ENCODE measurements around the gene OXSR1.

OXSR1 gene

GRCh38 chr3:38164952-38165721, at the start of gene OXSR1:
TSS of gene OXSR1 (plus strand) at chr3:38165537. CDS start at chr3:38165877, 340 bp downstream.
- FAIRE-seq = peak; percentile 62
- DNase-seq (ENCODE audit: low spot score) = peak; percentile 97

GRCh38 chr3:38115645-38116427, 49.5 kb upstream of the OXSR1 start:
- FAIRE-seq (no peak), DNase-seq (ENCODE audit: low spot score) (no peak)

GRCh38 chr3:38116471-38117162, 48.7 kb upstream of the OXSR1 start:
- FAIRE-seq (no peak), DNase-seq (ENCODE audit: low spot score) (no peak)

- no peak for DNase-seq (ENCODE audit: low spot score)
- FAIRE-seq = no peak
Observed at GRCh38 chr3:38117163-38117716, 48.1 kb upstream of the OXSR1 start.

- FAIRE-seq (no peak), DNase-seq (ENCODE audit: low spot score) (peak; percentile 62)
Observed at GRCh38 chr3:38117748-38118420, 47.5 kb upstream of the OXSR1 start.

GRCh38 chr3:38118421-38119247, 46.7 kb upstream of the OXSR1 start:
- DNase-seq (ENCODE audit: low spot score) (no peak), FAIRE-seq (no peak)

- DNase-seq (ENCODE audit: low spot score) (no peak), FAIRE-seq (no peak)
Observed at GRCh38 chr3:38119248-38119544, 46.1 kb upstream of the OXSR1 start.

GRCh38 chr3:38119821-38120692, 45.3 kb upstream of the OXSR1 start:
- DNase-seq (ENCODE audit: low spot score) (no peak), FAIRE-seq (no peak)

- no peak for DNase-seq (ENCODE audit: low spot score)
- no peak for FAIRE-seq
Observed at GRCh38 chr3:38120693-38121450, 44.5 kb upstream of the OXSR1 start.

- DNase-seq (ENCODE audit: low spot score) (no peak), FAIRE-seq (no peak)
Observed at GRCh38 chr3:38121451-38121831, 43.9 kb upstream of the OXSR1 start.

- DNase-seq (ENCODE audit: low spot score) = no peak
- no peak for FAIRE-seq
Observed at GRCh38 chr3:38121832-38122461, 43.4 kb upstream of the OXSR1 start.

- DNase-seq (ENCODE audit: low spot score) = no peak
- FAIRE-seq = no peak
Observed at GRCh38 chr3:38122712-38123290, 42.5 kb upstream of the OXSR1 start.

- FAIRE-seq (no peak), DNase-seq (ENCODE audit: low spot score) (no peak)
Observed at GRCh38 chr3:38124324-38125122, 40.8 kb upstream of the OXSR1 start.

- DNase-seq (ENCODE audit: low spot score) = no peak
- FAIRE-seq = no peak
Observed at GRCh38 chr3:38125305-38126120, 39.8 kb upstream of the OXSR1 start.

- DNase-seq (ENCODE audit: low spot score) (no peak), FAIRE-seq (no peak)
Observed at GRCh38 chr3:38126121-38126892, 39.0 kb upstream of the OXSR1 start.

Data from urothelium cell line (cell line).